Endothelial cell of umbilical vein (primary cell): ENCODE results near the gene NUMBL. TPM values are rescaled to one million over a fixed set of nuclear protein-coding genes. Genes with fewer than 3 reads are reported as not detected.

Experiments used
- BruUV-seq: library from RNA; stranded (reverse); fragments of 400-500 nt; replicated peaks from 2 replicates; lab custom pipeline; 2021; lab: Mats Ljungman, UMichigan
- CTCF ChIA-PET: fragments of 300-600, 350-600 bp; sonication (Branson Sonifier 250); formaldehyde crosslinking; loops from one replicate; lab custom pipeline; 2021; ENCODE audit warnings: antibody characterized with exemption, inconsistent platforms; lab: Charles Lee
- POLR2A ChIA-PET: fragments of 300-600, 350-600 bp; sonication (Branson Sonifier 250); formaldehyde crosslinking; loops from one replicate; lab custom pipeline; 2021; ENCODE audit warnings: antibody characterized with exemption, inconsistent platforms; lab: Charles Lee
- DNase-seq: peaks from one replicate; pipeline ENCODE4 v3.0.0-alpha.2; 2011; ENCODE audit warnings: low read depth, low spot score
- FAIRE-seq: peaks from 2 replicates; lab custom pipeline; 2011; peaks lifted over from hg19 to GRCh38; lab: Jason Lieb, UNC
- H2AFZ ChIP-seq: 2 replicates; pipeline ENCODE4 v1.6.0; 2012; ENCODE audit warnings: low read depth, low read length, control low read depth, inconsistent platforms
- H3K27ac ChIP-seq: 2 replicates; pipeline ENCODE4 v1.5.1; 2011; ENCODE audit warnings: low read depth, mild to moderate bottlenecking, control low read depth, low read length, moderate library complexity; ENCODE audit not compliant: insufficient read depth
- H3K27me3 ChIP-seq, 2 experiments: 2 replicates each; pipeline versions ENCODE4 v1.6.0 to v1.6.1; 2011; ENCODE audit warnings: low read length in 2 of 2, mixed read lengths in 1 of 2; ENCODE audit not compliant: control insufficient read depth in 2 of 2, insufficient read depth in 2 of 2
- H3K36me3 ChIP-seq, 2 experiments: 2 replicates in 1 of 2; 3 replicates in 1 of 2; pipeline ENCODE4 v1.5.1; 2011; ENCODE audit warnings: low read length in 2 of 2, mild to moderate bottlenecking in 1 of 2, moderate library complexity in 1 of 2; ENCODE audit not compliant: control insufficient read depth in 2 of 2, insufficient read depth in 2 of 2; ENCODE audit errors: extremely low read depth in 1 of 2
- H3K4me1 ChIP-seq: 3 replicates; pipeline ENCODE4 v1.5.1; 2011; ENCODE audit warnings: mild to moderate bottlenecking, low read length; ENCODE audit not compliant: control insufficient read depth, insufficient read depth; ENCODE audit errors: extremely low read depth
- H3K4me2 ChIP-seq: 2 replicates; pipeline ENCODE4 v1.6.1; 2011; ENCODE audit warnings: low read length, control low read depth, mixed read lengths; ENCODE audit not compliant: insufficient read depth
- H3K4me3 ChIP-seq, 3 experiments: fragments of 200-600 bp in 1 of 3; sonication (generic), shearing (Covaris generic) in 1 of 3; replicated peaks in 1 of 3; 2 replicates each; pipeline ENCODE4 v1.5.1; 2011 to 2016; ENCODE audit warnings: control low read depth in 3 of 3, low read length in 3 of 3, mild to moderate bottlenecking in 2 of 3, inconsistent platforms in 1 of 3, low read depth in 1 of 3, moderate library complexity in 1 of 3; ENCODE audit not compliant: insufficient read depth in 1 of 3
- H3K79me2 ChIP-seq: 2 replicates; pipeline ENCODE4 v1.6.0; 2012; ENCODE audit warnings: low read length, inconsistent platforms; ENCODE audit not compliant: control insufficient read depth, insufficient read depth
- H3K9ac ChIP-seq: replicated peaks from 2 replicates; pipeline ENCODE3; 2011; ENCODE audit warnings: low read length, control low read depth; ENCODE audit not compliant: insufficient read depth; ENCODE audit errors: extremely low read depth
- H3K9me1 ChIP-seq: replicated peaks from 3 replicates; pipeline ENCODE4 v1.6.0; 2011; ENCODE audit warnings: mild to moderate bottlenecking, low read length; ENCODE audit not compliant: control insufficient read depth, insufficient read depth; ENCODE audit errors: extremely low read depth
- H3K9me3 ChIP-seq: replicated peaks from 2 replicates; pipeline ENCODE4 v1.5.1; 2012; ENCODE audit warnings: low read length, inconsistent platforms; ENCODE audit not compliant: control insufficient read depth, insufficient read depth
- H4K20me1 ChIP-seq: replicated peaks from 2 replicates; pipeline ENCODE3; 2011; ENCODE audit warnings: mild to moderate bottlenecking, low read length; ENCODE audit not compliant: control insufficient read depth, insufficient read depth; ENCODE audit errors: extremely low read depth
- CTCF ChIP-seq, 2 donors: IDR thresholded peaks; 1 replicate in 1 of 2; 2 replicates in 1 of 2; pipeline ENCODE4 v1.5.1; 2011; ENCODE audit warnings: low read length in 2 of 2, mild to moderate bottlenecking in 2 of 2, moderate library complexity in 2 of 2, control low read depth in 1 of 2, inconsistent platforms in 1 of 2, low read depth in 1 of 2; ENCODE audit not compliant: insufficient read depth in 1 of 2; ENCODE audit errors: extremely low read depth in 1 of 2
- EZH2 ChIP-seq: IDR thresholded peaks from 2 replicates; pipeline ENCODE4 v1.6.1; 2012; ENCODE audit warnings: borderline replicate concordance, low read depth, mild to moderate bottlenecking, moderate library complexity, low read length, inconsistent platforms; ENCODE audit not compliant: severe bottlenecking
- FOS ChIP-seq: IDR thresholded peaks from 2 replicates; pipeline ENCODE4 v1.6.1; 2011; ENCODE audit warnings: mild to moderate bottlenecking, low read length, moderate library complexity, borderline replicate concordance; ENCODE audit not compliant: insufficient read depth
- GATA2 ChIP-seq: IDR thresholded peaks from 2 replicates; pipeline ENCODE4 v1.7.0; 2011; ENCODE audit warnings: low read depth, mild to moderate bottlenecking, moderate library complexity, mixed read lengths, low read length; ENCODE audit not compliant: insufficient read length, insufficient read depth
- JUN ChIP-seq: IDR thresholded peaks from 2 replicates; pipeline ENCODE4 v1.6.1; 2011; ENCODE audit warnings: borderline replicate concordance, low read depth; ENCODE audit not compliant: insufficient read length, insufficient read depth
- MAX ChIP-seq: IDR thresholded peaks from 2 replicates; pipeline ENCODE4 v1.6.1; 2011; ENCODE audit not compliant: insufficient read depth, insufficient read length
- MYC ChIP-seq: IDR thresholded peaks from one replicate; pipeline ENCODE4 v1.6.1; 2011; ENCODE audit warnings: mild to moderate bottlenecking, low read depth, low read length
- POLR2A ChIP-seq: IDR thresholded peaks from 2 replicates; pipeline ENCODE4 v1.6.1; 2012; ENCODE audit warnings: low read depth, mild to moderate bottlenecking, control low read depth, low read length
- POLR2AphosphoS5 ChIP-seq: IDR thresholded peaks from 2 replicates; pipeline ENCODE4 v1.6.1; 2012; ENCODE audit warnings: low read depth, mild to moderate bottlenecking, control low read depth, low read length, moderate library complexity; ENCODE audit not compliant: insufficient read depth
- dilution Hi-C: fragments of 300-500 bp; cut with MboI; formaldehyde crosslinking; loops from one replicate; pipeline ENCODE4 v1.15.0; 2019; ENCODE audit warnings: low sequenced_read_pairs; ENCODE audit not compliant: extremely low pct_ligation_motif_present
- intact Hi-C: fragments of 100-400 bp; cut with micrococcal nuclease; formaldehyde crosslinking; loops from one replicate; pipeline ENCODE4 v1.10.0; 2022
- polyA plus RNA-seq, 4 experiments: library from polyadenylated mRNA; depleted of rRNA in 3 of 4; stranded (reverse) in 3 of 4; unstranded in 1 of 4; fragments of >200 nt; gene quantifications; 2 replicates each; pipeline versions ENCODE4 v1.2.1 to v1.2.3, GENCODE V29; 2011 to 2012; ENCODE audit warnings: missing spikeins in 1 of 4
- total RNA-seq: library from RNA; stranded (reverse); gene quantifications from 2 replicates; pipeline ENCODE4 v1.2.3, GENCODE V29; 2021

The NUMBL gene
- total and polyA plus RNA-seq, 2 donors (not counting 3 experiments of a cell fraction or from before 2014, with no cell fraction given) = 21.5 to 46.7 TPM

GRCh38 chr19:40681039-40681438, 9.4 kb downstream of the NUMBL start:
- dilution Hi-C loops (no loop called here), intact Hi-C loops (no loop called here)
- Histone ChIP-seq H3K36me3 (peaks cover 0 to 36% of the 10 kb centered on the region in 2 experiments), H3K27ac (no peak overlapping the region), H3K9me3 (no peaks in the 10 kb centered on the region), H2AFZ (no peak overlapping the region), H3K9me1 (no peaks in the 10 kb centered on the region), H3K79me2 (no peaks in the 10 kb centered on the region), H3K4me2 (no peak overlapping the region), H3K4me3 (no peak overlapping the region), H4K20me1 (no peaks in the 10 kb centered on the region), H3K9ac (no peak overlapping the region), H3K4me1 (no peaks in the 10 kb centered on the region), H3K27me3 (no peaks in the 10 kb centered on the region)
- ChIA-PET POLR2A (no interaction called here), CTCF (no interaction called here)
- BruUV-seq = no TSS peak
- DNase-seq (no peak), FAIRE-seq (no peak)
- no peak for TF ChIP-seq POLR2A
- TF ChIP-seq JUN = no peak
- no peak for TF ChIP-seq POLR2AphosphoS5
- TF ChIP-seq EZH2 = no peak
- no peak for TF ChIP-seq CTCF (IDR thresholded peaks at IDR 0.05; ENCODE audit: extremely low read depth in 1 of 2, insufficient read depth in 1 of 2, low read depth in 1 of 2, low read length in 2 of 2)
- TF ChIP-seq FOS = no peak
- no peak for TF ChIP-seq GATA2
- TF ChIP-seq MYC = no peak
- TF ChIP-seq MAX = no peak
